SHP77 (cell line): ENCODE results near the gene KBTBD4.
"Not testable (repeated sequence)": the region's sequence is repeated elsewhere in the genome, so short reads cannot be mapped to it uniquely, and the experiment has no call there.

Source experiments
- DNase-seq, 2 experiments: peaks; one replicate each; lab custom pipeline; 2025; lab: John Stamatoyannopoulos, UW

KBTBD4 gene

GRCh38 chr11:47558695-47559094 is 20.1 kb downstream of the KBTBD4 start:
- no peak for DNase-seq

GRCh38 chr11:47557004-47557403 is 21.8 kb downstream of the KBTBD4 start:
- DNase-seq = not testable (repeated sequence)

GRCh38 chr11:47553406-47553743 is 25.4 kb downstream of the KBTBD4 start:
- no peak for DNase-seq

- peak; percentile 89 to 94 for DNase-seq
Observed at GRCh38 chr11:47552566-47553405, 26.0 kb downstream of the KBTBD4 start, which contains the start of gene CELF1. CELF1 (minus strand) TSS chr11:47553132; CDS start chr11:47499523, 53,609 bp downstream.

- DNase-seq = peak in 1 of 2 experiments; percentile 39
Observed at GRCh38 chr11:47552056-47552565, 26.7 kb downstream of the KBTBD4 start.

- peak; percentile 5 to 12 for DNase-seq
Observed at GRCh38 chr11:47551086-47551485, 27.7 kb downstream of the KBTBD4 start.

GRCh38 chr11:47550288-47551047 is 28.3 kb downstream of the KBTBD4 start:
- no peak for DNase-seq

GRCh38 chr11:47546274-47546673 is 32.5 kb downstream of the KBTBD4 start:
- DNase-seq = not testable (repeated sequence)

- no peak for DNase-seq
Observed at GRCh38 chr11:47545298-47545697, 33.5 kb downstream of the KBTBD4 start.

- no peak for DNase-seq
Observed at GRCh38 chr11:47541070-47541469, 37.7 kb downstream of the KBTBD4 start.

- DNase-seq = no peak
Observed at GRCh38 chr11:47539681-47540039, 39.1 kb downstream of the KBTBD4 start.

GRCh38 chr11:47538741-47539565 is 39.8 kb downstream of the KBTBD4 start:
- DNase-seq = no peak

- DNase-seq = no peak
Observed at GRCh38 chr11:47536915-47537314, 41.9 kb downstream of the KBTBD4 start.

GRCh38 chr11:47534704-47535251 is 44.0 kb downstream of the KBTBD4 start:
- DNase-seq = no peak

GRCh38 chr11:47533690-47534151 is 45.0 kb downstream of the KBTBD4 start:
- DNase-seq = no peak

GRCh38 chr11:47532597-47533213 is 46.1 kb downstream of the KBTBD4 start:
- no peak for DNase-seq

- DNase-seq = no peak
Observed at GRCh38 chr11:47531666-47532065, 47.1 kb downstream of the KBTBD4 start.

- not testable (repeated sequence) for DNase-seq
Observed at GRCh38 chr11:47530721-47531120, 48.0 kb downstream of the KBTBD4 start.

GRCh38 chr11:47529951-47530350 is 48.8 kb downstream of the KBTBD4 start:
- DNase-seq = no peak

- no peak for DNase-seq
Observed at GRCh38 chr11:47527186-47527585, 51.6 kb downstream of the KBTBD4 start.

GRCh38 chr11:47526032-47526431 is 52.7 kb downstream of the KBTBD4 start:
- not testable (repeated sequence) for DNase-seq
